H1 (cell line): ENCODE data around the gene GRAMD1B. TPM values are rescaled to one million over a fixed set of nuclear protein-coding genes. Genes with fewer than 3 reads are reported as not detected.
A peak's percentile ranks its signal among the peaks of the same experiment; 100 is the strongest.

ENCODE experiments used
- ATF2 ChIP-seq: IDR thresholded peaks from 2 replicates; pipeline ENCODE4 v1.6.1; 2012; ENCODE audit warnings: low read length, inconsistent platforms
- BACH1 ChIP-seq: IDR thresholded peaks from 2 replicates; pipeline ENCODE4 v1.6.1; 2012; ENCODE audit warnings: low read length, improper control_type of control experiment
- KDM1A ChIP-seq: fragments of 200-600, 300-600 bp; sonication (generic); IDR thresholded peaks from 2 replicates; pipeline ENCODE4 v1.7.1; 2016; ENCODE audit warnings: mild to moderate bottlenecking, low read length, borderline replicate concordance
- RAD21 ChIP-seq, 2 experiments: IDR thresholded peaks in 1 of 2; conservative IDR thresholded peaks in 1 of 2; 2 replicates each; pipeline ENCODE4 v1.6.1; 2011; ENCODE audit warnings: low read depth in 2 of 2, low read length in 2 of 2, improper control_type of control experiment in 1 of 2, inconsistent platforms in 1 of 2, mild to moderate bottlenecking in 1 of 2, moderate library complexity in 1 of 2
- SAP30 ChIP-seq: fragments of 300-600 bp; sonication (generic); IDR thresholded peaks from 2 replicates; pipeline ENCODE4 v1.7.1; 2012; ENCODE audit warnings: low read length, moderate library complexity, mild to moderate bottlenecking, inconsistent platforms; ENCODE audit not compliant: insufficient read depth, insufficient replicate concordance
- ZNF274 ChIP-seq: IDR thresholded peaks from 2 replicates; pipeline ENCODE4 v1.7.0; 2012; ENCODE audit warnings: low read length, borderline replicate concordance; ENCODE audit errors: extremely low read depth
- polyA plus RNA-seq, 7 experiments: library from polyadenylated mRNA; depleted of rRNA in 3 of 7; stranded (reverse) in 5 of 7; unstranded in 2 of 7; fragments of >200 nt in 5 of 7; fragments of 200-250 nt in 2 of 7; gene quantifications; 1 replicate in 5 of 7; 2 replicates in 1 of 7; 4 replicates in 1 of 7; pipeline versions ENCODE4 v1.2.1 to v1.2.3, GENCODE V29; 2011 to 2013; ENCODE audit warnings: missing spikeins in 2 of 7, mixed read lengths in 2 of 7
- total RNA-seq: library from RNA; stranded (reverse); fragmentation: NEBNext Ultra II Directional; extraction: Animal tissue kit (Norgen Biotek cat#: 25700); gene quantifications from 2 replicates; pipeline ENCODE4 v1.2.1, GENCODE V29; 2021

GRAMD1B gene
- total and polyA plus RNA-seq, 2 of the 8 experiments (the other 6 are each of a cell fraction or from before 2014, with no cell fraction given), result 10.1 to 21.2 TPM

- no peak for TF ChIP-seq ZNF274
- TF ChIP-seq KDM1A, result no peak
- peak; percentile 97 for TF ChIP-seq SAP30
- 0 out of 4 replicates have a peak, but pooled peaks of 1 of the 2 experiments have one; percentile 11 for TF ChIP-seq RAD21 (IDR thresholded peaks at IDR 0.05 in 1 of 2, conservative IDR thresholded peaks at IDR 0.05 in 1 of 2; ENCODE audit: low read depth in 2 of 2, low read length in 2 of 2)
- TF ChIP-seq BACH1, result peak; percentile 57; the same call in 1 of the 2 replicates
- no peak for TF ChIP-seq ATF2
Observed at GRCh38 chr11:123653827-123654565, 223.9 kb downstream of the GRAMD1B start (continued).
